H9 (cell line): Measurements from ENCODE around the gene NTN3. TPM values are rescaled to one million over a fixed set of nuclear protein-coding genes. Genes with fewer than 3 reads are reported as not detected.
A peak's percentile ranks its signal among the peaks of the same experiment; 100 is the strongest.

ENCODE experiments used
- DNase-seq: peaks from one replicate; pipeline ENCODE4 v3.0.0-alpha.2; 2017
- H2AFZ ChIP-seq: one replicate; pipeline ENCODE4 v1.6.1; 2013; ENCODE audit warnings: mild to moderate bottlenecking, low read length, control low read depth, moderate library complexity
- H2AK5ac ChIP-seq: 2 replicates; pipeline ENCODE4 v1.6.1; 2013; ENCODE audit warnings: low read length, control low read depth, mixed read lengths; ENCODE audit not compliant: insufficient read length
- H2BK120ac ChIP-seq: one replicate; pipeline ENCODE4 v1.6.1; 2013; ENCODE audit warnings: low read depth, mild to moderate bottlenecking, low read length, control low read depth, inconsistent platforms; ENCODE audit not compliant: poor library complexity, severe bottlenecking
- H2BK12ac ChIP-seq: 2 replicates; pipeline ENCODE4 v1.6.1; 2013; ENCODE audit warnings: low read length, control low read depth, mixed read lengths, low read depth; ENCODE audit not compliant: insufficient read length
- H2BK15ac ChIP-seq: 2 replicates; pipeline ENCODE4 v1.6.1; 2013; ENCODE audit warnings: low read depth, low read length, control low read depth
- H2BK20ac ChIP-seq: one replicate; pipeline ENCODE4 v1.6.1; 2013; ENCODE audit warnings: low read depth, mild to moderate bottlenecking, low read length, control low read depth, inconsistent platforms; ENCODE audit not compliant: poor library complexity, severe bottlenecking
- H2BK5ac ChIP-seq: 2 replicates; pipeline ENCODE4 v1.6.1; 2013; ENCODE audit warnings: low read length, control low read depth, mixed read lengths; ENCODE audit not compliant: insufficient read length
- H3K14ac ChIP-seq: 2 replicates; pipeline ENCODE4 v1.6.1; 2013; ENCODE audit warnings: low read length, control low read depth; ENCODE audit not compliant: insufficient read depth
- H3K18ac ChIP-seq: 2 replicates; pipeline ENCODE4 v1.6.1; 2013; ENCODE audit warnings: low read depth, mild to moderate bottlenecking, mixed read lengths, low read length, control low read depth; ENCODE audit not compliant: insufficient read length
- H3K23ac ChIP-seq: 2 replicates; pipeline ENCODE4 v1.6.1; 2013; ENCODE audit warnings: low read length, control low read depth, mixed read lengths, low read depth; ENCODE audit not compliant: insufficient read length
- H3K23me2 ChIP-seq: 2 replicates; pipeline ENCODE4 v1.6.1; 2013; ENCODE audit warnings: low read depth, mild to moderate bottlenecking, mixed read lengths, low read length, control low read depth; ENCODE audit not compliant: insufficient read length, poor library complexity, severe bottlenecking
- H3K27ac ChIP-seq: 2 replicates; pipeline ENCODE4 v1.5.1; 2013; ENCODE audit warnings: low read length, control low read depth, mixed read lengths, low read depth; ENCODE audit not compliant: insufficient read length
- H3K27me3 ChIP-seq: 2 replicates; pipeline ENCODE4 v1.6.1; 2013; ENCODE audit warnings: low read length, control low read depth, inconsistent platforms; ENCODE audit not compliant: insufficient read depth
- H3K4ac ChIP-seq: 2 replicates; pipeline ENCODE4 v1.6.1; 2013; ENCODE audit warnings: low read depth, mild to moderate bottlenecking, control low read depth, inconsistent platforms, low read length, moderate library complexity
- H3K4me1 ChIP-seq: 2 replicates; pipeline ENCODE4 v1.6.1; 2013; ENCODE audit warnings: low read length, control low read depth, inconsistent platforms; ENCODE audit not compliant: insufficient read depth
- H3K4me2 ChIP-seq: 2 replicates; pipeline ENCODE4 v1.6.1; 2013; ENCODE audit warnings: low read length, control low read depth, mixed read lengths; ENCODE audit not compliant: insufficient read length, insufficient read depth
- H3K56ac ChIP-seq: 2 replicates; pipeline ENCODE4 v1.6.1; 2013; ENCODE audit warnings: low read depth, mild to moderate bottlenecking, mixed read lengths, low read length, control low read depth; ENCODE audit not compliant: insufficient read length
- H3K79me1 ChIP-seq: 2 replicates; pipeline ENCODE4 v1.6.1; 2013; ENCODE audit warnings: low read depth, mild to moderate bottlenecking, moderate library complexity, low read length, control low read depth, inconsistent platforms; ENCODE audit not compliant: insufficient read depth, poor library complexity, severe bottlenecking
- H3K79me2 ChIP-seq: 2 replicates; pipeline ENCODE4 v1.6.1; 2013; ENCODE audit warnings: low read length, control low read depth, inconsistent platforms; ENCODE audit not compliant: insufficient read depth
- H3K9ac ChIP-seq: 2 replicates; pipeline ENCODE4 v1.6.1; 2013; ENCODE audit warnings: low read length, control low read depth, mixed read lengths; ENCODE audit not compliant: insufficient read length; ENCODE audit errors: extremely low read depth
- H3K9me3 ChIP-seq: one replicate; pipeline ENCODE4 v1.6.1; 2013; ENCODE audit warnings: low read depth, low read length, inconsistent platforms; ENCODE audit not compliant: control insufficient read depth
- H3T11ph ChIP-seq: one replicate; pipeline ENCODE4 v1.6.1; 2013; ENCODE audit warnings: mild to moderate bottlenecking, low read length, control low read depth, inconsistent platforms
- H4K20me1 ChIP-seq: one replicate; pipeline ENCODE4 v1.6.1; 2013; ENCODE audit not compliant: control insufficient read depth, insufficient read length, insufficient read depth
- H4K5ac ChIP-seq: 2 replicates; pipeline ENCODE4 v1.6.1; 2013; ENCODE audit warnings: low read depth, mild to moderate bottlenecking, mixed read lengths, low read length, control low read depth; ENCODE audit not compliant: insufficient read length
- H4K8ac ChIP-seq: replicated peaks from 2 replicates; pipeline ENCODE4 v1.6.1; 2013; ENCODE audit warnings: low read length, control low read depth, mixed read lengths, low read depth; ENCODE audit not compliant: insufficient read length
- H4K91ac ChIP-seq: 2 replicates; pipeline ENCODE4 v1.6.1; 2013; ENCODE audit warnings: low read depth, mild to moderate bottlenecking, moderate library complexity, mixed read lengths, low read length, control low read depth; ENCODE audit not compliant: insufficient read length
- H3K27ac Mint-ChIP-seq, 3 experiments: 2 replicates in 2 of 3; 3 replicates in 1 of 3; pipeline ENCODE4 v1.8.0; 2020 to 2021; ENCODE audit warnings: mixed read lengths in 3 of 3, mild to moderate bottlenecking in 1 of 3, moderate library complexity in 1 of 3
- H3K27me3 Mint-ChIP-seq: 2 replicates; pipeline ENCODE4 v1.8.0; 2021; ENCODE audit warnings: low read depth, mild to moderate bottlenecking, moderate library complexity, mixed read lengths
- H3K36me3 Mint-ChIP-seq, 3 experiments: 2 replicates in 2 of 3; 3 replicates in 1 of 3; pipeline ENCODE4 v1.8.0; 2020 to 2021; ENCODE audit warnings: low read depth in 3 of 3, mixed read lengths in 3 of 3; ENCODE audit not compliant: insufficient read depth in 1 of 3
- H3K4me1 Mint-ChIP-seq, 2 experiments: 2 replicates each; pipeline ENCODE4 v1.8.0; 2020; ENCODE audit warnings: mixed read lengths in 2 of 2
- H3K4me3 Mint-ChIP-seq, 2 experiments: 2 replicates in 1 of 2; 3 replicates in 1 of 2; pipeline ENCODE4 v1.8.0; 2020 to 2021; ENCODE audit warnings: mild to moderate bottlenecking in 2 of 2, mixed read lengths in 2 of 2, moderate library complexity in 1 of 2
- H3K9me3 Mint-ChIP-seq, 2 experiments: 2 replicates in 1 of 2; 3 replicates in 1 of 2; pipeline ENCODE4 v1.8.0; 2020; ENCODE audit warnings: mild to moderate bottlenecking in 2 of 2, mixed read lengths in 2 of 2, moderate library complexity in 1 of 2
- CTCF ChIP-seq: fragments of 200-600 bp; sonication (generic); conservative IDR thresholded peaks from 3 replicates; pipeline ENCODE4 v1.8.0; 2021; ENCODE audit warnings: antibody characterized with exemption, mild to moderate bottlenecking
- WGBS: extraction: QIAGEN DNeasy Blood & Tissue Kit; methylation state at CpG from one replicate; pipeline ENCODE4 v1.1.7; 2013; ENCODE audit warnings: missing lambda C conversion rate, low lambda C conversion rate, mixed read lengths; ENCODE audit not compliant: insufficient read length; ENCODE audit errors: extremely low coverage; 5-methylcytosine and 5-hydroxymethylcytosine counted together
- total RNA-seq: library from RNA; stranded (reverse); gene quantifications from 2 replicates; pipeline ENCODE4 v1.2.1, GENCODE V29; 2021

NTN3 gene
- total RNA-seq, 1 experiment from 2014 or later = 1.3 TPM

GRCh38 chr16:2462031-2462866, 8.8 kb upstream of the NTN3 start:
- WGBS = no CpG with 5 or more reads among the region's 23 CpGs
- Histone ChIP-seq H2AK5ac (no peak overlapping the region), H3K23me2 (peaks cover 11% of the 10 kb centered on the region), H2BK20ac (no peak overlapping the region), H2BK12ac (no peak overlapping the region), H3K27me3 (no peaks in the 10 kb centered on the region), H3K18ac (no peak overlapping the region), H3K9ac (no peak overlapping the region), H3K79me2 (0 out of 2 replicates have a peak, but pooled peaks cover 2% of the 10 kb centered on the region), H4K5ac (no peak overlapping the region), H3K4ac (no peak overlapping the region), H3K23ac (no peak overlapping the region), H2BK15ac (no peak overlapping the region), H3T11ph (no peak overlapping the region), H3K27ac (no peak overlapping the region), H2AFZ (no peak overlapping the region), H3K14ac (no peak overlapping the region; the same call in 1 of the 2 replicates), H3K56ac (no peak overlapping the region), H2BK5ac (no peak overlapping the region), H3K4me2 (no peak overlapping the region), H2BK120ac (no peak overlapping the region), H3K79me1 (peaks cover 7% of the 10 kb centered on the region), H4K8ac (no peak overlapping the region), H4K91ac (no peak overlapping the region), H3K9me3 (no peaks in the 10 kb centered on the region), H3K4me1 (peaks cover 2% of the 10 kb centered on the region; the same call in 1 of the 2 replicates), H4K20me1 (no peaks in the 10 kb centered on the region)
- H3K27me3 Mint-ChIP-seq = no peaks in the 10 kb centered on the region; the same call in 1 of the 2 replicates
- H3K9me3 Mint-ChIP-seq = no peaks in the 10 kb centered on the region
- H3K4me3 Mint-ChIP-seq = peak overlapping the region in 1 of 2 experiments; percentile 19; a peak in 1 of 5 replicates
- H3K36me3 Mint-ChIP-seq = peaks cover 9 to 34% (median 25%) of the 10 kb centered on the region in 3 experiments; a peak in 6 of 7 replicates
- no peak for TF ChIP-seq CTCF
- DNase-seq = no peak
- no peak overlapping the region for H3K27ac Mint-ChIP-seq
- peaks cover 11 to 22% of the 10 kb centered on the region in 2 experiments for H3K4me1 Mint-ChIP-seq
